Activated T-helper 1 cell treated with anti-CD3 and anti-CD28 coated beads, Interleukin-2, amount 50 U/mL, for 16 hours (primary cell): ENCODE data around the gene PTRH1.

ENCODE experiments used
- DNase-seq, 2 donors: peaks; one replicate each; pipeline ENCODE4 v3.0.0-alpha.2; 2020; ENCODE audit warnings: low read depth in 1 of 2, low spot score in 1 of 2

The PTRH1 gene

GRCh38 chr9:127697575-127697974, 17.9 kb downstream of the PTRH1 start:
- DNase-seq, result no peak

GRCh38 chr9:127694890-127695720, 20.4 kb downstream of the PTRH1 start:
- DNase-seq, result no peak

GRCh38 chr9:127693697-127694096, 21.8 kb downstream of the PTRH1 start:
- DNase-seq, result no peak

GRCh38 chr9:127693143-127693542, 22.3 kb downstream of the PTRH1 start:
- DNase-seq, result no peak

GRCh38 chr9:127692071-127692470, 23.4 kb downstream of the PTRH1 start:
- no peak for DNase-seq

GRCh38 chr9:127690735-127691134, 24.7 kb downstream of the PTRH1 start:
- DNase-seq, result no peak

GRCh38 chr9:127689329-127690000, 26.0 kb downstream of the PTRH1 start:
- no peak for DNase-seq

- DNase-seq, result no peak
Measured at GRCh38 chr9:127686461-127687393, 28.7 kb downstream of the PTRH1 start.

GRCh38 chr9:127684576-127684975, 30.9 kb downstream of the PTRH1 start:
- DNase-seq, result no peak

GRCh38 chr9:127683723-127684122, 31.7 kb downstream of the PTRH1 start:
- no peak for DNase-seq

- no peak for DNase-seq
Measured at GRCh38 chr9:127682351-127683136, 32.9 kb downstream of the PTRH1 start.

- no peak for DNase-seq
Measured at GRCh38 chr9:127680846-127681245, 34.6 kb downstream of the PTRH1 start.

- no peak for DNase-seq
Measured at GRCh38 chr9:127680226-127680625, 35.2 kb downstream of the PTRH1 start.

GRCh38 chr9:127679506-127679905, 36.0 kb downstream of the PTRH1 start:
- DNase-seq, result no peak

GRCh38 chr9:127676638-127677037, 38.8 kb downstream of the PTRH1 start:
- no peak for DNase-seq

- no peak for DNase-seq
Measured at GRCh38 chr9:127673234-127673633, 42.2 kb downstream of the PTRH1 start.

- DNase-seq, result no peak
Measured at GRCh38 chr9:127667906-127668305, 47.6 kb downstream of the PTRH1 start.

GRCh38 chr9:127667127-127667844, 48.2 kb downstream of the PTRH1 start:
- no peak for DNase-seq

GRCh38 chr9:127664678-127665507, 50.6 kb downstream of the PTRH1 start:
- DNase-seq, result no peak
